ENCODE results near the gene KRT74.

Gene KRT74

DNA sequence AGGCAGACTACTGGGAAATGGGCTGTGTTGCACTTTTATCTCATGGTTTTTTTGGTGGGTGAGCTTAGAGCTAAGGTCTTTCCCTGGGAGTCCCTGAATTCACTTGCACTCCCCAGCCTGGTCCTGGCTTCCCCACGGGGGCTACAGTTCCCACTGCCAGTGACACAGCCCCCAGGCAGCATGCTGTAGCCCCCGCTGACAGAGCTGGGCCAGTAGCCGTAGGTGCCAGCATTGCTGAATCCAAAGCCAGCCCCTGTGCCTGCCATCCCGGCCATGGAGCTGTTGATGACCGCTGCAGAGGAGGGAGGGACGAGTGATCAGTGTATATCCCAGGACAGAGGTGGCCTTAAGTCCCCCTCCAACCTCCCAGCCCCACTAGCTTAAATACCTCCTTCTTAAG, 34.5 kb upstream of the KRT74 start:
- Histone ChIP-seq H3K4me1 (ENCODE audit: insufficient read depth, insufficient read length) (peaks cover 6% of the 10 kb centered on the region), H3K27me3 (ENCODE audit: insufficient read depth, insufficient read length) (peaks cover 13% of the 10 kb centered on the region), H3K36me3 (ENCODE audit: insufficient read depth, insufficient read length, low read length) (no peaks in the 10 kb centered on the region), H3K4me3 (ENCODE audit: insufficient read length, low read depth) (no peak overlapping the region), H3K9ac (ENCODE audit: insufficient read length, low read depth) (no peak overlapping the region), H3K9me3 (ENCODE audit: insufficient read depth, low read length) (no peaks in the 10 kb centered on the region)
- TF ChIP-seq ZNF274 (IDR thresholded peaks at IDR 0.05; ENCODE audit: low read depth, low read length) = no peak
- TF ChIP-seq YY1 (IDR thresholded peaks at IDR 0.05; ENCODE audit: insufficient read depth, insufficient read length) = no peak
- TF ChIP-seq SUZ12 (IDR thresholded peaks at IDR 0.05; ENCODE audit: extremely low read depth, insufficient read depth, insufficient read length) = no peak
- DNase-seq (ENCODE audit: low read depth, low spot score) = no peak

DNA sequence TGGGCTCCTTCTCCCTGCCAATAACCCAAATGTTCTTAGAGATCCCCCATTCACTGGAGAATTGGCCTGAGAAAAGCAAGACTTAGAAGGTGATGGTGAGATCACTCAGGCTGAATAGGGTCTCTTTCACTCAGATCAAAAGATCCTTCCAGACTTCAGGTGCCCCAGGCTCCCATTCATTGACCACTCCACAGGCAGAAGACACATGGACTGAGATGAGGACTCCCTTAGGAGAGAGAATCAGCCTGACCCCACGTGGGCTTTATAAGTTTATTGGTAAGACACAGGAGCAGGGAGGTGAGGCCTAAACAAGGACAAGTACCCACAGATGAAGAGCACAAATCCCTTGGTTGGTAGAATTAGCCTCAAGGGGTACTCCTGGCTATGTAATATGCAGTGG, 33.7 kb upstream of the KRT74 start:
- Histone ChIP-seq H3K9me3 (ENCODE audit: insufficient read depth, low read length) (no peaks in the 10 kb centered on the region), H3K4me3 (ENCODE audit: insufficient read length, low read depth) (no peak overlapping the region), H3K36me3 (ENCODE audit: insufficient read depth, insufficient read length, low read length) (no peaks in the 10 kb centered on the region), H3K4me1 (ENCODE audit: insufficient read depth, insufficient read length) (peaks cover 6% of the 10 kb centered on the region), H3K27me3 (ENCODE audit: insufficient read depth, insufficient read length) (peaks cover 12% of the 10 kb centered on the region), H3K9ac (ENCODE audit: insufficient read length, low read depth) (no peak overlapping the region)
- no peak for DNase-seq (ENCODE audit: low read depth, low spot score)
- TF ChIP-seq YY1 (IDR thresholded peaks at IDR 0.05; ENCODE audit: insufficient read depth, insufficient read length) (no peak), ZNF274 (IDR thresholded peaks at IDR 0.05; ENCODE audit: low read depth, low read length) (no peak), SUZ12 (IDR thresholded peaks at IDR 0.05; ENCODE audit: extremely low read depth, insufficient read depth, insufficient read length) (no peak)

DNA sequence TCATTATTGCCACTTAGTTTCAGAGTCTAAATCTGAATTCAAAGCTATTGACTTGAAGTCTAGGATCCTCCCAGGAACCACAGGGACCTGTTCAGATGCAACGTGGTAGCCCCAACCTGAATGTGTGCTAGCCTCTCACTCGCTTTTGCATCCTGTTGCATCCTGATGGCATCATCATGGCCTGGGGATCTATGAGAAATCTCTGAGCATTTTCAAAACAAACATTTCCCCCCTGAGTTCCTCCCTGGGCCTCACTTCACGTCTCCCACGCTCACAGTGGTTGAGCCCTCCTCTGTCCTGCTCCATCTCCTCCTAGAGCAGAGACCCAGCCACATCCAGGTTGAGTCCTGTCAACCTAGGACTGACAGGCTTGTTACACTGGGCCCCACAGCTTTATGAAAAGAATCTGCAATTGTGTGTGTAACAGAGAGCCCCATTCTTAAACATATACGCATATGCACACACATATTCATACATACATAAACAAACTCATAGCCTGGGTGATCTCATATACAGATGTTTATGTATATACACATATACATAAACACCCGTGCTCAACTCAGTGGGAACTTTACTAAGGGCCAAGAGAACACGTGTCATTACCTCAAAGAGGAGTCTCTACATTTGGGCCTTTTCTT, 33.1 kb upstream of the KRT74 start:
- H3K9me3 ChIP-seq (ENCODE audit: insufficient read depth, low read length) = no peaks in the 10 kb centered on the region
- DNase-seq (ENCODE audit: low read depth, low spot score) = no peak

DNA sequence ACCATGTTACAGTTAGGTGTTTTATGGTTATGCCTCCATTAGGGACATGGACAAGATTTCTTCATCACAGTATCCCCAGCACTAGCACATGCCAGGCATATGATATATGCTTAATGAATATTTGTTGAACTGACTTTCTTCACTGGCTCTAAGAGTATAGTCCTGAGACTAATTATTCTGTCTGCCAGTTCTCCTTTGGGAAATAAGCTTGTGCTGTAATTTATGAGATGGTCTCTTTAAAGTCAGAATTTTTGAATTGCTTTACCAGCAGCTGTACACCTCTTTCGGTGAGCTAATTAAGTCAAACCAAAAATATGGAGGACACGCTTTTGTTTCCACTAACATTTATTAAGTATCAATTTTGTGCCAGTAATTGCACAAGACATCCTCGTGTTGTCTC, 32.5 kb upstream of the KRT74 start:
- Histone ChIP-seq H3K9ac (ENCODE audit: insufficient read length, low read depth) (no peak overlapping the region), H3K4me1 (ENCODE audit: insufficient read depth, insufficient read length) (peaks cover 4% of the 10 kb centered on the region), H3K9me3 (ENCODE audit: insufficient read depth, low read length) (no peaks in the 10 kb centered on the region), H3K4me3 (ENCODE audit: insufficient read length, low read depth) (no peak overlapping the region), H3K27me3 (ENCODE audit: insufficient read depth, insufficient read length) (peaks cover 4% of the 10 kb centered on the region), H3K36me3 (ENCODE audit: insufficient read depth, insufficient read length, low read length) (no peaks in the 10 kb centered on the region)
- DNase-seq (ENCODE audit: low read depth, low spot score) = no peak
- no peak for TF ChIP-seq SUZ12 (IDR thresholded peaks at IDR 0.05; ENCODE audit: extremely low read depth, insufficient read depth, insufficient read length)
- no peak for TF ChIP-seq ZNF274 (IDR thresholded peaks at IDR 0.05; ENCODE audit: low read depth, low read length)
- no peak for TF ChIP-seq YY1 (IDR thresholded peaks at IDR 0.05; ENCODE audit: insufficient read depth, insufficient read length)

More for the DNA sequence above, 33.1 kb upstream of the KRT74 start:
- H3K9ac ChIP-seq (ENCODE audit: insufficient read length, low read depth) = no peak overlapping the region
- TF ChIP-seq YY1 (IDR thresholded peaks at IDR 0.05; ENCODE audit: insufficient read depth, insufficient read length) = no peak
- no peak overlapping the region for H3K4me3 ChIP-seq (ENCODE audit: insufficient read length, low read depth)
- H3K27me3 ChIP-seq (ENCODE audit: insufficient read depth, insufficient read length) = peaks cover 10% of the 10 kb centered on the region
- H3K36me3 ChIP-seq (ENCODE audit: insufficient read depth, insufficient read length, low read length) = no peaks in the 10 kb centered on the region
- H3K4me1 ChIP-seq (ENCODE audit: insufficient read depth, insufficient read length) = peaks cover 6% of the 10 kb centered on the region

DNA sequence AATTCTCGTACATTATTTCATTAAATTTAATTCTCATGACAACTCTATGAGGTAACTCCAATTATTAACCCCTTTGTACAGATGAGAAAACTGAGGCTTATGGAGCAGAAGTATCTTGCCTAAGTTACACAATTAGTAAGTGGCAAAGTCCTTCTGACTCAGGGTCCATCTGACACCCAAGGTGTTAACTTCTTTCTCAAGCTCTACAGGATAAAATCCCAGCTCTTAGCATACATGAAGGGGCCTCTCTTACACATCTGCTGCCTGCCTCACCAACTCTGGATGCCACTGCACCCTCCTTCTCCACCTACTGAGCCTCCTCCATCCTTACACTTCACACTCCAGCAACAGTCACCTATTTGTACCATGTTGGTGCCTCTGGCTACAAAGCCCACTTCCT, 31.9 kb upstream of the KRT74 start:
- Histone ChIP-seq H3K4me1 (ENCODE audit: insufficient read depth, insufficient read length) (peaks cover under 1% of the 10 kb centered on the region), H3K9ac (ENCODE audit: insufficient read length, low read depth) (no peak overlapping the region), H3K9me3 (ENCODE audit: insufficient read depth, low read length) (no peaks in the 10 kb centered on the region), H3K36me3 (ENCODE audit: insufficient read depth, insufficient read length, low read length) (no peaks in the 10 kb centered on the region), H3K27me3 (ENCODE audit: insufficient read depth, insufficient read length) (no peaks in the 10 kb centered on the region), H3K4me3 (ENCODE audit: insufficient read length, low read depth) (no peak overlapping the region)
- TF ChIP-seq SUZ12 (IDR thresholded peaks at IDR 0.05; ENCODE audit: extremely low read depth, insufficient read depth, insufficient read length) (no peak), ZNF274 (IDR thresholded peaks at IDR 0.05; ENCODE audit: low read depth, low read length) (no peak), YY1 (IDR thresholded peaks at IDR 0.05; ENCODE audit: insufficient read depth, insufficient read length) (no peak)
- no peak for DNase-seq (ENCODE audit: low read depth, low spot score)

DNA sequence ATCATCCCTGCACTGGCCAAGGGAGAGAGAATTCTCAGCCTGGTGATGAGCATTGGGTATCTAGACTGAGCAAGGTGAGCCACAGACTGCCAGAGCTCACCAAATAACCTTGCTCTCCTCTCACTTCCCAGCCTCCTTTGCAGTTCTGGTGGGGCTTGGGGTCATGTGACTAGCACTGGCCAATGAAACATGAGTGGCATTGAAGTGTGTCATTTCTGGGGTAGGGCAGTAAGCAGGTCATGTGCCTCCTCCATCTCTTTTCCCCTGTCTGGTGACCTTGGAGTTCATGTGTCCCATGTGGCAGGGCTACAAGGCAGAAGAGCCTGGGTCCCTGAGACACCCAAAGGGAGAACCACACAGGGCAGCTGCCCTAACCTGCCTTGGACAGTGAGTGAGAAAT, 31.2 kb upstream of the KRT74 start:
- Histone ChIP-seq H3K36me3 (ENCODE audit: insufficient read depth, insufficient read length, low read length) (no peaks in the 10 kb centered on the region), H3K4me1 (ENCODE audit: insufficient read depth, insufficient read length) (no peaks in the 10 kb centered on the region), H3K4me3 (ENCODE audit: insufficient read length, low read depth) (no peak overlapping the region), H3K9ac (ENCODE audit: insufficient read length, low read depth) (no peak overlapping the region), H3K27me3 (ENCODE audit: insufficient read depth, insufficient read length) (peaks cover 2% of the 10 kb centered on the region), H3K9me3 (ENCODE audit: insufficient read depth, low read length) (no peaks in the 10 kb centered on the region)
- TF ChIP-seq YY1 (IDR thresholded peaks at IDR 0.05; ENCODE audit: insufficient read depth, insufficient read length) (no peak), ZNF274 (IDR thresholded peaks at IDR 0.05; ENCODE audit: low read depth, low read length) (no peak), SUZ12 (IDR thresholded peaks at IDR 0.05; ENCODE audit: extremely low read depth, insufficient read depth, insufficient read length) (no peak)
- no peak for DNase-seq (ENCODE audit: low read depth, low spot score)

DNA sequence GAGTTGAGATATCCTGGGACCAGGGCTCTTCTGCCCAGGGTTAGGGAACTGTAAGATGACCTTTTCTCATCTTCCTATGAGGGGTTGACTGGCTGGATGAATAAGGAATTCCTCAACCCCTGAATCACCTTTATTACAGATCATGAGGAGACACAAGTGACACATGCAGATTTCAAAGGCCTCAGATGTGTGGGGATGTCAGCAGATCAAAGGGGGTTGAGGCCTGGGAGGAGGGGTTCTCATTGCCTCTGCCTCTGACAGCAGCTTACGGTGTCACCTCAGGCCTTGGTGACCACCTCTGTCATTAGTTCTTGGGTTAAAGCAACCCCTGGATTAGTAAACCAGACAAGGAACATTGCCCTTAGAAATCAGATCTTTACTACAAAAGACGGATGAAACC, 29.7 kb upstream of the KRT74 start:
- Histone ChIP-seq H3K4me3 (ENCODE audit: insufficient read length, low read depth) (no peak overlapping the region), H3K4me1 (ENCODE audit: insufficient read depth, insufficient read length) (no peaks in the 10 kb centered on the region), H3K9ac (ENCODE audit: insufficient read length, low read depth) (no peak overlapping the region), H3K27me3 (ENCODE audit: insufficient read depth, insufficient read length) (peaks cover 2% of the 10 kb centered on the region), H3K9me3 (ENCODE audit: insufficient read depth, low read length) (no peaks in the 10 kb centered on the region), H3K36me3 (ENCODE audit: insufficient read depth, insufficient read length, low read length) (no peaks in the 10 kb centered on the region)
- TF ChIP-seq ZNF274 (IDR thresholded peaks at IDR 0.05; ENCODE audit: low read depth, low read length) = no peak
- no peak for TF ChIP-seq SUZ12 (IDR thresholded peaks at IDR 0.05; ENCODE audit: extremely low read depth, insufficient read depth, insufficient read length)
- TF ChIP-seq YY1 (IDR thresholded peaks at IDR 0.05; ENCODE audit: insufficient read depth, insufficient read length) = no peak
- DNase-seq (ENCODE audit: low read depth, low spot score) = no peak

All from NT2/D1 (cell line).